ENCODE results near the gene ZNF202. TPM values are rescaled to one million over a fixed set of nuclear protein-coding genes. Genes with fewer than 3 reads are reported as not detected.

ZNF202 gene
- total and polyA plus RNA-seq, 2 donors (not counting 1 experiment from before 2014, with no cell fraction given): 17.0 to 25.1 TPM

GRCh38 chr11:123707606-123708205, 33.8 kb downstream of the ZNF202 start:
- H3K4me1 Mint-ChIP-seq: peaks cover 7% of the 10 kb centered on the region
- intact Hi-C loops (cut with micrococcal nuclease): loop anchor here (1.0 kb wide), 2 partner anchors 66 to 127 kb away; no protein-coding TSS in a partner anchor
- H2AFZ ChIP-seq (ENCODE audit: insufficient read depth, low read depth, low read length, poor library complexity, severe bottlenecking): no peak overlapping the region
- H3K79me2 ChIP-seq (ENCODE audit: control insufficient read depth, insufficient read depth, low read length): no peaks in the 10 kb centered on the region
- no peaks in the 10 kb centered on the region for H3K9me3 ChIP-seq (ENCODE audit: control extremely low read depth in 1 of 3, control insufficient read depth in 2 of 3, insufficient read depth in 1 of 3, low read length in 2 of 3)
- no peak for TF ChIP-seq EZH2 (IDR thresholded peaks at IDR 0.05; ENCODE audit: borderline replicate concordance, insufficient read depth, low read depth, low read length, poor library complexity, severe bottlenecking)
- TF ChIP-seq, protein P1, sequence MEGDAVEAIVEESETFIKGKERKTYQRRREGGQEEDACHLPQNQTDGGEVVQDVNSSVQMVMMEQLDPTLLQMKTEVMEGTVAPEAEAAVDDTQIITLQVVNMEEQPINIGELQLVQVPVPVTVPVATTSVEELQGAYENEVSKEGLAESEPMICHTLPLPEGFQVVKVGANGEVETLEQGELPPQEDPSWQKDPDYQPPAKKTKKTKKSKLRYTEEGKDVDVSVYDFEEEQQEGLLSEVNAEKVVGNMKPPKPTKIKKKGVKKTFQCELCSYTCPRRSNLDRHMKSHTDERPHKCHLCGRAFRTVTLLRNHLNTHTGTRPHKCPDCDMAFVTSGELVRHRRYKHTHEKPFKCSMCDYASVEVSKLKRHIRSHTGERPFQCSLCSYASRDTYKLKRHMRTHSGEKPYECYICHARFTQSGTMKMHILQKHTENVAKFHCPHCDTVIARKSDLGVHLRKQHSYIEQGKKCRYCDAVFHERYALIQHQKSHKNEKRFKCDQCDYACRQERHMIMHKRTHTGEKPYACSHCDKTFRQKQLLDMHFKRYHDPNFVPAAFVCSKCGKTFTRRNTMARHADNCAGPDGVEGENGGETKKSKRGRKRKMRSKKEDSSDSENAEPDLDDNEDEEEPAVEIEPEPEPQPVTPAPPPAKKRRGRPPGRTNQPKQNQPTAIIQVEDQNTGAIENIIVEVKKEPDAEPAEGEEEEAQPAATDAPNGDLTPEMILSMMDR (IDR thresholded peaks at IDR 0.05): peak; percentile 75
- no peak overlapping the region for H3K4me3 ChIP-seq (ENCODE audit: control extremely low read depth in 1 of 5, extremely low read depth in 1 of 5, insufficient read depth in 1 of 5, low read depth in 2 of 5, low read length in 4 of 5)
- H3K9me3 Mint-ChIP-seq (ENCODE audit: insufficient read depth): no peaks in the 10 kb centered on the region
- no peak overlapping the region for H3K4me2 ChIP-seq (replicated peaks; ENCODE audit: low read depth, low read length, poor library complexity, severe bottlenecking)
- H3K4me3 Mint-ChIP-seq: no peak overlapping the region
- H3K27ac Mint-ChIP-seq: no peak overlapping the region
- H3K27ac ChIP-seq (ENCODE audit: low read length in 2 of 2): no peak overlapping the region
- no peak for ATAC-seq (ENCODE audit: low read depth)
- DNase-seq: peak; percentile 55
- POLR2A ChIA-PET: no interaction called here
- CTCF ChIA-PET: interaction anchor here (0.7 to 6.3 kb wide), 23 partner anchors 9 to 1986 kb away, joined by 3 to 40 read pairs (median 4); partner anchors contain the start of gene SCN3B
- H3K9ac ChIP-seq (ENCODE audit: low read length): no peak overlapping the region
- peaks cover 0 to 3% (median 0%) of the 10 kb centered on the region in 4 experiments for H3K27me3 ChIP-seq (replicated peaks in 1 of 4; ENCODE audit: control extremely low read depth in 1 of 4, control insufficient read depth in 3 of 4, insufficient read depth in 4 of 4, low read length in 3 of 4)
- peaks cover 10% of the 10 kb centered on the region for H3K27me3 Mint-ChIP-seq
- 0% methylated on average over 2 of the region's 8 CpGs for WGBS (ENCODE audit: insufficient coverage)
- H4K20me1 ChIP-seq (ENCODE audit: control insufficient read depth, insufficient read depth, low read length, poor library complexity, severe bottlenecking): no peaks in the 10 kb centered on the region
- H3K36me3 ChIP-seq (replicated peaks in 1 of 2; ENCODE audit: control extremely low read depth in 1 of 2, control insufficient read depth in 1 of 2, extremely low read depth in 1 of 2, insufficient read depth in 2 of 2, low read length in 1 of 2): no peaks in the 10 kb centered on the region
- H3K4me1 ChIP-seq (ENCODE audit: control insufficient read depth in 2 of 2, insufficient read depth in 2 of 2, low read length in 2 of 2): peaks cover 1 to 3% of the 10 kb centered on the region in 2 donors

- H3K9ac ChIP-seq (ENCODE audit: low read length): no peak overlapping the region
- H2AFZ ChIP-seq (ENCODE audit: insufficient read depth, low read depth, low read length, poor library complexity, severe bottlenecking): no peak overlapping the region
- Mint-ChIP-seq H3K9me3 (ENCODE audit: insufficient read depth) (no peaks in the 10 kb centered on the region), H3K4me1 (peaks cover 12% of the 10 kb centered on the region), H3K27me3 (peaks cover 8% of the 10 kb centered on the region), H3K27ac (no peak overlapping the region), H3K4me3 (no peak overlapping the region)
- H3K4me3 ChIP-seq (ENCODE audit: control extremely low read depth in 1 of 5, extremely low read depth in 1 of 5, insufficient read depth in 1 of 5, low read depth in 2 of 5, low read length in 4 of 5): no peak overlapping the region
- no peak for TF ChIP-seq EZH2 (IDR thresholded peaks at IDR 0.05; ENCODE audit: borderline replicate concordance, insufficient read depth, low read depth, low read length, poor library complexity, severe bottlenecking)
- TF ChIP-seq, protein P1 (IDR thresholded peaks at IDR 0.05): no peak
- H3K4me1 ChIP-seq (ENCODE audit: control insufficient read depth in 2 of 2, insufficient read depth in 2 of 2, low read length in 2 of 2): peaks cover 6 to 8% of the 10 kb centered on the region in 2 donors
- H3K4me2 ChIP-seq (replicated peaks; ENCODE audit: low read depth, low read length, poor library complexity, severe bottlenecking): no peak overlapping the region
- H3K36me3 ChIP-seq (replicated peaks in 1 of 2; ENCODE audit: control extremely low read depth in 1 of 2, control insufficient read depth in 1 of 2, extremely low read depth in 1 of 2, insufficient read depth in 2 of 2, low read length in 1 of 2): no peaks in the 10 kb centered on the region
- DNase-seq (no peak), ATAC-seq (ENCODE audit: low read depth) (no peak)
- no CpG with 5 or more reads among the region's 3 CpGs for WGBS (ENCODE audit: insufficient coverage)
- no peaks in the 10 kb centered on the region for H3K9me3 ChIP-seq (ENCODE audit: control extremely low read depth in 1 of 3, control insufficient read depth in 2 of 3, insufficient read depth in 1 of 3, low read length in 2 of 3)
- H3K79me2 ChIP-seq (ENCODE audit: control insufficient read depth, insufficient read depth, low read length): no peaks in the 10 kb centered on the region
- intact Hi-C loops (cut with micrococcal nuclease): loop anchor here (1.0 kb wide), 2 partner anchors 66 to 127 kb away; no protein-coding TSS in a partner anchor
- CTCF ChIA-PET: interaction anchor here (0.7 to 6.3 kb wide), 22 partner anchors 9 to 1986 kb away, joined by 3 to 40 read pairs (median 4); partner anchors contain the start of gene SCN3B
- peaks cover 0 to 3% (median 0%) of the 10 kb centered on the region in 4 experiments for H3K27me3 ChIP-seq (replicated peaks in 1 of 4; ENCODE audit: control extremely low read depth in 1 of 4, control insufficient read depth in 3 of 4, insufficient read depth in 4 of 4, low read length in 3 of 4)
- POLR2A ChIA-PET: no interaction called here
- H4K20me1 ChIP-seq (ENCODE audit: control insufficient read depth, insufficient read depth, low read length, poor library complexity, severe bottlenecking): no peaks in the 10 kb centered on the region
- H3K27ac ChIP-seq (ENCODE audit: low read length in 2 of 2): no peak overlapping the region
These were observed 34.3 kb downstream of the ZNF202 start for GRCh38 chr11:123707206-123707605.

Measured in B cell (primary cell).